ENCODE data around the gene CPPED1.

CPPED1 gene

GRCh38 chr16:12620150-12620549 lies 183.5 kb downstream of the CPPED1 start:
- H3K4me1 Mint-ChIP-seq (ENCODE audit: low read depth in 2 of 2), result no peaks in the 10 kb centered on the region
- H3K4me3 Mint-ChIP-seq, result no peak overlapping the region
- no peak overlapping the region for H3K27ac Mint-ChIP-seq
- DNase-seq (no peak), ATAC-seq (replicated peaks) (no peak)
- no peaks in the 10 kb centered on the region for H3K36me3 Mint-ChIP-seq (ENCODE audit: insufficient read depth)
- H3K27me3 Mint-ChIP-seq, result peaks cover 12 to 28% of the 10 kb centered on the region in 2 donors
- no peaks in the 10 kb centered on the region for H3K9me3 Mint-ChIP-seq

GRCh38 chr16:12618515-12618914 lies 185.2 kb downstream of the CPPED1 start:
- H3K27me3 Mint-ChIP-seq, result peaks cover 26 to 42% of the 10 kb centered on the region in 2 donors
- ATAC-seq (replicated peaks) (no peak), DNase-seq (no peak)
- no peaks in the 10 kb centered on the region for H3K4me1 Mint-ChIP-seq (ENCODE audit: low read depth in 2 of 2)
- no peak overlapping the region for H3K4me3 Mint-ChIP-seq
- H3K36me3 Mint-ChIP-seq (ENCODE audit: insufficient read depth), result no peaks in the 10 kb centered on the region
- no peaks in the 10 kb centered on the region for H3K9me3 Mint-ChIP-seq
- no peak overlapping the region for H3K27ac Mint-ChIP-seq

GRCh38 chr16:12617401-12617819 lies 186.3 kb downstream of the CPPED1 start:
- Mint-ChIP-seq H3K27ac (no peak overlapping the region), H3K4me1 (ENCODE audit: low read depth in 2 of 2) (no peaks in the 10 kb centered on the region), H3K9me3 (no peaks in the 10 kb centered on the region), H3K36me3 (ENCODE audit: insufficient read depth) (no peaks in the 10 kb centered on the region), H3K4me3 (no peak overlapping the region), H3K27me3 (peaks cover 37 to 53% of the 10 kb centered on the region in 2 donors)
- no peak for ATAC-seq (replicated peaks)
- no peak for DNase-seq

GRCh38 chr16:12614662-12615278 lies 188.9 kb downstream of the CPPED1 start:
- no peak for DNase-seq
- Mint-ChIP-seq H3K36me3 (ENCODE audit: insufficient read depth) (no peaks in the 10 kb centered on the region), H3K27ac (no peak overlapping the region), H3K9me3 (no peaks in the 10 kb centered on the region), H3K4me1 (ENCODE audit: low read depth in 2 of 2) (no peaks in the 10 kb centered on the region), H3K4me3 (no peak overlapping the region), H3K27me3 (peaks cover 44 to 54% of the 10 kb centered on the region in 2 donors)
- no peak for ATAC-seq (replicated peaks)

- no peak overlapping the region for H3K27ac Mint-ChIP-seq
- H3K4me1 Mint-ChIP-seq (ENCODE audit: low read depth in 2 of 2), result no peaks in the 10 kb centered on the region
- no peak for ATAC-seq (replicated peaks)
- no peaks in the 10 kb centered on the region for H3K9me3 Mint-ChIP-seq
- H3K36me3 Mint-ChIP-seq (ENCODE audit: insufficient read depth), result no peaks in the 10 kb centered on the region
- peaks cover 44 to 54% of the 10 kb centered on the region in 2 donors for H3K27me3 Mint-ChIP-seq
- DNase-seq, result no peak
- H3K4me3 Mint-ChIP-seq, result no peak overlapping the region
These were observed 189.6 kb downstream of the CPPED1 start for GRCh38 chr16:12613992-12614661.

GRCh38 chr16:12613131-12613991 lies 190.3 kb downstream of the CPPED1 start:
- Mint-ChIP-seq H3K9me3 (no peaks in the 10 kb centered on the region), H3K4me3 (no peak overlapping the region), H3K36me3 (ENCODE audit: insufficient read depth) (no peaks in the 10 kb centered on the region), H3K27ac (no peak overlapping the region), H3K27me3 (peaks cover 41 to 49% of the 10 kb centered on the region in 2 donors), H3K4me1 (ENCODE audit: low read depth in 2 of 2) (no peaks in the 10 kb centered on the region)
- ATAC-seq (replicated peaks) (no peak), DNase-seq (no peak)

GRCh38 chr16:12612598-12613101 lies 191.0 kb downstream of the CPPED1 start:
- ATAC-seq (replicated peaks) (no peak), DNase-seq (no peak)
- H3K36me3 Mint-ChIP-seq (ENCODE audit: insufficient read depth), result no peaks in the 10 kb centered on the region
- H3K4me3 Mint-ChIP-seq, result no peak overlapping the region
- H3K27ac Mint-ChIP-seq, result no peak overlapping the region
- no peaks in the 10 kb centered on the region for H3K9me3 Mint-ChIP-seq
- peaks cover 38 to 45% of the 10 kb centered on the region in 2 donors for H3K27me3 Mint-ChIP-seq
- no peaks in the 10 kb centered on the region for H3K4me1 Mint-ChIP-seq (ENCODE audit: low read depth in 2 of 2)

- no peak overlapping the region for H3K27ac Mint-ChIP-seq
- DNase-seq (no peak), ATAC-seq (replicated peaks) (no peak)
- no peaks in the 10 kb centered on the region for H3K9me3 Mint-ChIP-seq
- no peaks in the 10 kb centered on the region for H3K36me3 Mint-ChIP-seq (ENCODE audit: insufficient read depth)
- no peak overlapping the region for H3K4me3 Mint-ChIP-seq
- peaks cover 39 to 51% of the 10 kb centered on the region in 2 donors for H3K27me3 Mint-ChIP-seq
- no peaks in the 10 kb centered on the region for H3K4me1 Mint-ChIP-seq (ENCODE audit: low read depth in 2 of 2)
These were observed 191.6 kb downstream of the CPPED1 start for GRCh38 chr16:12611916-12612597.

GRCh38 chr16:12611006-12611477 lies 192.6 kb downstream of the CPPED1 start:
- H3K36me3 Mint-ChIP-seq (ENCODE audit: insufficient read depth), result no peaks in the 10 kb centered on the region
- no peak overlapping the region for H3K4me3 Mint-ChIP-seq
- H3K27ac Mint-ChIP-seq, result no peak overlapping the region
- peaks cover 49 to 61% of the 10 kb centered on the region in 2 donors for H3K27me3 Mint-ChIP-seq
- no peak for ATAC-seq (replicated peaks)
- H3K9me3 Mint-ChIP-seq, result peaks cover 0 to 9% of the 10 kb centered on the region in 2 donors
- no peak for DNase-seq
- H3K4me1 Mint-ChIP-seq (ENCODE audit: low read depth in 2 of 2), result no peaks in the 10 kb centered on the region

- ATAC-seq (replicated peaks) (no peak), DNase-seq (no peak)
- Mint-ChIP-seq H3K27me3 (peaks cover 53 to 65% of the 10 kb centered on the region in 2 donors), H3K36me3 (ENCODE audit: insufficient read depth) (no peaks in the 10 kb centered on the region), H3K4me3 (no peak overlapping the region), H3K9me3 (peaks cover 0 to 12% of the 10 kb centered on the region in 2 donors), H3K4me1 (ENCODE audit: low read depth in 2 of 2) (no peaks in the 10 kb centered on the region), H3K27ac (no peak overlapping the region)
These were observed 193.6 kb downstream of the CPPED1 start for GRCh38 chr16:12609937-12610699.

Data from effector memory CD8-positive, alpha-beta T cell (primary cell).